Diencephalon (tissue), 1 donor: ENCODE results near the gene OR7A17. TPM values are rescaled to one million over a fixed set of nuclear protein-coding genes. Genes with fewer than 3 reads are reported as not detected.

ENCODE experiments used
- small RNA-seq: library from RNA; depleted of rRNA; stranded (forward); fragments of <200 nt; gene quantifications from one replicate; pipeline ENCODE3, GENCODE V24; 2014
- total RNA-seq: library from RNA; depleted of rRNA; stranded (reverse); fragments of >200 nt; gene quantifications from one replicate; pipeline ENCODE4 v1.2.3, GENCODE V29; 2014

Gene OR7A17
- total RNA-seq: not detected

GRCh38 chr19:14886032-14886431 is at the start of gene OR7A17:
OR7A17 (minus strand) TSS chr19:14886132; CDS start chr19:14881355, 4,777 bp downstream.

GRCh38 chr19:14848822-14849221 is 37.1 kb downstream of the OR7A17 start, which contains the start of gene OR7A10:
OR7A10 (minus strand) TSS chr19:14848922; CDS start chr19:14841877, 7,045 bp downstream.

GRCh38 chr19:14835011-14835410 is 50.9 kb downstream of the OR7A17 start, which contains the start of the genes OR7A5 and OR7C1:
OR7A5 (minus strand) TSS chr19:14835185; CDS start chr19:14828241, 6,944 bp downstream.
OR7C1 (minus strand) TSS chr19:14835185; CDS start chr19:14800136, 35,049 bp downstream.

Small RNA genes within 50 kb of the gene (small RNA-seq; reads per million reads assigned to genes)
- gene OR7A18P: not detected

Other genes starting within 250 kb of the OR7A17 start
- not detected for gene ADGRE3, start 211.3 kb downstream of the OR7A17 start, total RNA-seq
- 30.0 TPM for gene ZNF333, start 196.1 kb downstream of the OR7A17 start, total RNA-seq
- under 0.01 TPM for gene ADGRE2, start 107.6 kb downstream of the OR7A17 start, total RNA-seq
- not detected for gene OR7A5, start 50.9 kb downstream of the OR7A17 start, total RNA-seq
- not detected for gene OR7C1, start 50.9 kb downstream of the OR7A17 start, total RNA-seq
- not detected for gene OR7A10, start 37.2 kb downstream of the OR7A17 start, total RNA-seq
- gene OR7C2, start 55.4 kb upstream of the OR7A17 start, total RNA-seq: not detected
- 56.7 TPM for gene SLC1A6, start 93.7 kb upstream of the OR7A17 start, total RNA-seq
- not detected for gene CASP14, start 163.3 kb upstream of the OR7A17 start, total RNA-seq
- not detected for gene OR1I1, start 196.1 kb upstream of the OR7A17 start, total RNA-seq
- gene SYDE1, start 221.3 kb upstream of the OR7A17 start, total RNA-seq: 3.9 TPM